ENCODE data around the gene TRAPPC12.
"Not testable (repeated sequence)": the region's sequence is repeated elsewhere in the genome, so short reads cannot be mapped to it uniquely, and the experiment has no call there.

Gene TRAPPC12

GRCh38 chr2:3488855-3489763 lies 109.6 kb downstream of the TRAPPC12 start:
- DNase-seq, result no peak

DNA sequence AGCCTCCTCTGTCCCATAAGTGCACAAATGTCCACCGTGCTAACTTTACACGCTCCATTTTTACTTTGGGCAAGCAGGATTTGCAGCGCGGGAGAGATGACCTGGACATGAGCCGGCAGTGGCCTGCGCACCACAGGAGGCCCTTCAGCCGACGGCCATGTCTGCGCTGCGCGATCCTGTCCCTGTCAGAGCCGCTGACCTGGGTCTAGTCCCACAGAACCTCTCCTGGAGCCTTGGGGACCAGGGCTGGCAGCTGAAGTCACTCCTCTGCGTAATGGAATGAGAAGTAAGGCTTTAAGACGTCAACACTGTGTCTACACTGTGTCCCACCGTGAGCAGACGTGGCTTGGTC lies 110.2 kb downstream of the TRAPPC12 start:
- DNase-seq, result no peak

DNA sequence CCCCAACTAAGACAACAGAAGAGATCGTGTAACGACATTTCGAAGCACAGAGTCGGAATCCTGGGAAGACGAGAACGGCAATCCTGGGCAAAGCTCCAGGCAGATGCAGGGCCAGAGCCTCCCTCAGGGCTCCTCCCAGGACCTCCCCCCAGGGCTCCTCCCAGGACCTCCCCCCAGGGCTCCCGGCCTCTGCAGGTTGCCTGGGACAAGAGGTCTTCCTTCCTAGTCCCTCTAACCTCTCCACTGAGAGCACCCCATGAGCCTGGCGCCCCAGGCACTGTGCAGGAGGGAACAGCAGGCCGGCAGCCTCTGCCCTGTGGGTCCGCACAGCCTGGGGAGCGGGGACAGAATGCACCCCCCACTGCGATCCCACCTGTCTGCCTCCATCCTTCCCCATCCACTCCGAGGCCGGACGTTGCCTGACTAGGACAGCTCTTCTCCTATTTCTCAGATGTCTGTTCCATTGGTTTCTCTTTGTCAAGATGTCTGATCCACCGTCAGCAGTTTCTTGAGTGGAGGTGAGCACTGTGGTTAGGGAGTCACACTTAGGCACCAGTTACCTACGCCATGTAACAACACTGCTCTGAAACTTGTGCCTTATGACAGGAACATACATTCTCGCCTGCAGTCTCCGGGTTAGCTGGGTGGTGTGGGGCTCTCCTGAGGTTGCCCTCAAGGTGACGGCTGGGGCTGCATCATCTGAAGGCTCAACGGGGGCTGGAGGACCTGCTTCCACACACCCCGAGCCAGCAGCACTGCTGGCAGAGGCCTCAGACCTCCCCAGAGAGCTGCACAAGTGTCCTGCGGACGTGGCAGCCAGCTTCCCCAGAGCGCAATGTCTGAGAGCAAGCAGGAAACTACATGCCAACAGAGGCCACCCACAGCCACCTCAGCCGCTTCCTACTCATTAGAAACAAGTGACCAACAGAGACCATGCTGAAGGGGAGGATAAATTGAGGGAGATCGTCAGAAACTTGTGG lies 111.0 kb downstream of the TRAPPC12 start:
- no peak for DNase-seq

DNA sequence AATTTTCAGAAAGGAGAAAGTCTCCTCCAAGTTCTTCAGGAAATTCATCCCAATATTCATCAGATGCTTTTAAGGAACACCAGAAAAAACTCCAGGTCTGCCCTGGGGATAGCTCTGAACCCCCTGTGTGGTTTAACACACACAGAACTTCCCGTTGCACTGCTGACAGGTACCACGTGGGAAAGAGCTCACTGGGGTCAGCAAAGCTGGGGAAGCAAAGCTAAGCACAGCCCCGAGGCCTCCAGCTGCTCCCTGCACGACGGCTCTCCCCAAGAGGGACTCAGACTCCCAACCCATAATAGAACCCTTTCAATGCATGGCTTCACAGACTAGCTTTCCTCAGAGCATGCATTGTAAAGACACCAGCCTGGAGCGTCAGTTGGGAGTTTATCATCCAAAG lies 111.8 kb downstream of the TRAPPC12 start:
- no peak for DNase-seq

GRCh38 chr2:3491716-3492474 lies 112.4 kb downstream of the TRAPPC12 start:
- DNase-seq, result no peak

- not testable (repeated sequence) for DNase-seq
These were observed 112.9 kb downstream of the TRAPPC12 start for GRCh38 chr2:3492475-3492787.

GRCh38 chr2:3492951-3493614 lies 113.6 kb downstream of the TRAPPC12 start:
- DNase-seq, result no peak

DNA sequence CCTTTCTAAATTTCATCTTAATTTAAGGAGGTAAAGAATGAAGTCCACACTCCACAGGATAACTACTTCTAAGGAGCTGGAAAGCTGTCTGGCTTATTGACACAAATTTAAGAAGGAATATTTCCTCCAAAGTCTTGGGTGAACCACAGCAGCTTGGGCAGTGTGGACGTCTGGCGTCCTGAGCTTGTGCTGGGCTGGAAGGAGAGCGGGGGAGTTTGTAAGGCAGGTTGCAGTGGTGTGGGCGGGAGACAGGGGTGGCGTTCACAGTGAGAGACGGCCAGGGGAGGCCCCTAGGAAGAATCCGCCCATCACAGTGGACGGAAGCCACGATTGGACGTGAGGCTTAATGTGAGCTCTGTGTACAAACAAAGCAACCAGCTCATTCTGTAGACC lies 114.1 kb downstream of the TRAPPC12 start:
- DNase-seq, result no peak

GRCh38 chr2:3494984-3495666 lies 115.6 kb downstream of the TRAPPC12 start:
- DNase-seq, result no peak

- not testable (repeated sequence) for DNase-seq
These were observed 117.2 kb downstream of the TRAPPC12 start for GRCh38 chr2:3496708-3497080.

DNA sequence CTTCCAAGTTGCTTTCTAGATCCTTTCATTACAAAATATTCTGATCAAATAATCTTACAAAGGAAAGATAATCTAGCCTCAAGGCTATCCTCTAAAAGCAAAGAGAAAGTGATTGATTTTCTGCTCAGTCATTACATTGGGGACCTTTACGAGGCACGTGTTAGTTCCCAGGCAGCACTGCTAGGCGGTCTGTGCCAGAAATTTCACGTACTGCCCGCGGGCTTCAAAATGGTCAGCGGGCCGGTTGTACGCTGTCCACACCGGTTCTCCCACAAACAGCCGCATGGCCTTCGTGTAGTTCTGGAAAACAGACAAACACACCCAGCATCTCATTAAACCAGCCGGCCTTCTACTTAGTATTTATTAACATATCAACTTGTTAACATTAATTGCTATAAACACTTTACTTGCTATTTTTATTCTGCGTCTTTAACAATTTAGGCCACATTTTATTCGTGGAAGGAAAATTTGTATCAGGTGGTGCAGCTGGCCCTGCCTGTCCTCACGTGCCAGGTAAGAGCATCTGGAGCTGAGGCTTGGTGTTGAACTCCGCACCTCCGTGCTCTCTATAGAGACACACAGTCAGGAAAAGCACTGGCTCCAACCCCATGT lies 119.4 kb downstream of the TRAPPC12 start:
- DNase-seq, result no peak

DNA sequence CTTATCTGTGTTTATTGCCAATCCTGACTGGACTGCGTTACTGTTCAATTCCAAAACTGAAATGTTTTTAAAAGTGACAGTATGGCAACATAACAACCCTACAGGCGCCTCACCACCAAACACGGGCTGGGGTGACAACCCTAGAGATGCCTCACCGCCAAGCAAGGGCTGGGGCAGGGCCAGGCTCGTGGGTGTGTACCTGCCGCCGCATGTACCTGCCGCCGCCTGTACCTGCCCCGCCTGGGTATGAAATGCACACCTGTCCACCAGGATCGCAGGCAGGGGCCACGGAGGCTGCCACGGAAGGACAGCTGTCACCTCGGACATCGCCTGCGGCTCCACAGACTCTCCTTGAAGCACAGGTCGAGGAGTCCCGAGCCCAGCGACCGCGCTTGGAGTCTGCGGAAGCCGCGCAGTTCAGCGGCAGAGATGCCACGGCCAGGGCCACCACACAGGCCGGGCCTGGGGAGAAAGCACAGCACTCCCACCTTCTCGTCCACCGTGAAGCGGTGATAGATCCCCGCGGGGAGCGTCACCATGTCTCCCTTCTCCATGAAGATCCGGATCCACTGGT lies 120.9 kb downstream of the TRAPPC12 start:
- DNase-seq, result no peak

DNA sequence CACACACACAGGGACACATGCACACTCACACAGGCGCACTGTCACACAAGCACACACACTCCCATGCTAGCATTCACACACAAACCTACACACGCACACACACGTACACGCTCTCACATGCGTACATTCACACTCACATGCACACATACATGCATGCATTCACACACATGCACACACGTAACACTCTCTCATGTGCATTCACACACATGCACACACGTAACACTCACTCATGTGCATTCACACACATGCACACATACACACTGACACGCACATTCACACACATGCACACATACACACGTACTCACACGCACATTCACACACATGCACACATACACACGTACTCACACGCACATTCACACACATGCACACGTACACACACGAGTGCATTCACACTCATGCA lies 123.6 kb downstream of the TRAPPC12 start:
- no peak for DNase-seq

GRCh38 chr2:3503483-3503882 lies 124.0 kb downstream of the TRAPPC12 start:
- no peak for DNase-seq

- DNase-seq, result no peak
These were observed 125.2 kb downstream of the TRAPPC12 start for GRCh38 chr2:3504741-3505140.

GRCh38 chr2:3505771-3506170 lies 126.3 kb downstream of the TRAPPC12 start:
- DNase-seq, result no peak

DNA sequence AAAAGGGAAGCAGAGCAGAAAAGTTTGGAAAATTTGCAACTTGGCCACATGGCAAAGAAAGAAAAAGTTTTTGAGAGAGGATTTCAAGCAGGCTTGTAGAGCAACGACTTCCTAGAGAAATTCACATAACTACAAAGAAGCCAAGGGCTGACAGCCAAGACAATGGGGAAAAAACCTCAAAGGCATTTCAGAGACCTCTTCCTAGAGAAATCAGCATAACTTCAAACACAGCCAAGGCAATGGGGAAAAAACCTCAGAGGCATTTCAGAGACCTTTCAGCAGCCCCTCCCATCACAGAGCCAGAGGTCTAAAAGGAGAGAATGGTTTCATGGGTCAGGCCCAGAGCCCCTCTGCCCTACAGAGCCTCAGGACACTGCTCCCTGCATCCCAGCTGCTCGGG lies 132.6 kb downstream of the TRAPPC12 start:
- no peak for DNase-seq

DNA sequence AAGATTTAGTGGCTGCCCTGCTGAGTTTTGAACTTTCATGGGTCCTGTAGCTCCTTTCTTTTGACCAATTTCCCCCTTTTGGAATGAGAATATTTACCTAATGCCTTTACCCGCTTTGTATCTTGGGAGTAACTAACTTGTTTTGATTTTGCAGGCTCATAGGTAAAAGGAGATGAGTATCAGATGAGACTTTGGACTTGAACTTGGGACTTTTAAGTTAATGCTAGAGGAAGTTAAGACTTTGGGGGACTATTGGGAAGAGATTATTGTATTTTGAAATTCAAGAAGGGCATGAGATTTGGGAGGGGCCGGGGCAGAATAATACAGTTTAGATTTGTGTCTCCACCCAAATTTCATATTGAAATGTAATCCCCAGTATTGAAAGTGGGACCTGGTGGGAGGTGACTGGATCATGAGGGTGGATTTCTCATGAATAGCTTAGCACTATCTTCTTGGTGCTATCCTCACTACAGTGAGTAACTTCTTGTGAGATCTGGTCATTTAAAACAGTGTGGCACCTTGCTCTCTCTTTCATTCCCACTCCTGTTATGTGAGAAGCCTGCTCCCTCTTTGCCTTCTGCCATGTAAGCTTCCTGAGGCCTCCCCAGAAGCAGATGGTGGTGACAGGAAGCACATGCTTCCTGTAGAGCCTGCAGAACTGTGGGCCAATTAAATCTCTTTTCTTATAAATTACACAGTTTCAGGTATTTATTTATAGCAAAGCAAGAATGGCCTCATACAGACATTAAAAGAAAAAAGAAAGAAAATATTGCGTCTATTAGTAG lies 133.7 kb downstream of the TRAPPC12 start:
- DNase-seq, result no peak

DNA sequence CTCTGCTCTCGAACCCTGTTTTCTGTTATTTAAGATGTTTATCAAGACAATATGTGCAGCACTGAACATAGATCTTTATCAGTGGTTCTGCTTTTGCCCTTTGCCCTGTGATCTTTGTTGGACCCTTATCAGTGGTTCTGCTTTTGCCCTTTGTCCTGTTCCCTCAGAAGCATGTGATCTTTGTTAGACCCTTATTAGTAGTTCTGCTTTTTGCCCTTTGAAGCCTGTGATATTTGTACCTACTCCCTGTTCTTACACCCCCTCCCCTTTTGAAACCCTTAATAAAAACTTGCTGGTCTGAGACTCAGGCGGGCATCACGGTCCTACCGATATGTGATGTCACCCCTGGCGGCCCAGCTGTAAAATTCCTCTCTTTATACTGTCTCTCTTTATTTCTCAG lies 135.9 kb downstream of the TRAPPC12 start:
- not testable (repeated sequence) for DNase-seq

DNA sequence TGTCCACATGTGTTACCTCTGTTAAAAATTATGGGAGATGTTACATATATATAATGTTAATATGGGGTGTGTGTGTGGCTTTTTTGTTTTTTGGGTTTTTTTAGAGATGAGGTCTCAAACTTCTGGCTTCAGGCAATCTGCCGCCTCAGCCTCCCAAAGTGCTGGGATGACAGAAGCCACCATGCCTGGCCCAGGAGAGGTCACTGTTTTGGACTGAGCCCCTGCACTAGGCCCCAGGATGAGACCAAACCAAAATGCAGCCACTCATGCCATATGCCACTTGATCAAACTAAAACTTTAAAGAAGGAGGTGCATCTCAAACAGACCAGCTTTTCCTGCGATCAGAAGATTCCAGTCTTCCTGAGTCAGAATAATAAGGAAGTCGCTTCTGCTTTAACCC lies 137.3 kb downstream of the TRAPPC12 start:
- no peak for DNase-seq
